IMR-90 (cell line): ENCODE results near the gene ADAM12. TPM values are rescaled to one million over a fixed set of nuclear protein-coding genes. Genes with fewer than 3 reads are reported as not detected.
A peak's percentile ranks its signal among the peaks of the same experiment; 100 is the strongest.
"Not testable (repeated sequence)": the region's sequence is repeated elsewhere in the genome, so short reads cannot be mapped to it uniquely, and the experiment has no call there.

ENCODE experiments used
- ATAC-seq: fragments of 200-7000 bp; cut with Tn5 transposase; 2 replicates; pipeline ENCODE4 v1.9.1; 2020; ENCODE audit warnings: low read depth, mild to moderate bottlenecking, moderate library complexity
- BruUV-seq: library from RNA; stranded (reverse); fragments of 400-500 nt; replicated peaks from 2 replicates; lab custom pipeline; 2021; lab: Mats Ljungman, UMichigan
- CTCF ChIA-PET: fragments of 300-600 bp; formaldehyde crosslinking; extraction: SDS; loops from one replicate; lab custom pipeline; 2021; ENCODE audit warnings: antibody characterized with exemption; lab: Yijun Ruan, JAX
- POLR2A ChIA-PET: fragments of 300-600 bp; sonication (Branson Sonifier 250); formaldehyde crosslinking; loops from one replicate; lab custom pipeline; 2022; ENCODE audit warnings: antibody characterized with exemption; ENCODE audit not compliant: unreplicated experiment; lab: Charles Lee
- DNase-seq: peaks from one replicate; pipeline ENCODE4 v3.0.0; 2013
- H2AFZ ChIP-seq: replicated peaks from 2 replicates; pipeline ENCODE3; 2013; ENCODE audit warnings: low read length, mild to moderate bottlenecking; ENCODE audit not compliant: poor library complexity
- H2AK5ac ChIP-seq: 2 replicates; pipeline ENCODE4 v1.6.1; 2013; ENCODE audit warnings: low read depth, low read length, inconsistent platforms
- H2AK9ac ChIP-seq: replicated peaks from 2 replicates; pipeline ENCODE3; 2013; ENCODE audit warnings: mild to moderate bottlenecking, low read depth, low read length, moderate library complexity; ENCODE audit not compliant: poor library complexity
- H2BK120ac ChIP-seq: 2 replicates; pipeline ENCODE4 v1.6.1; 2013; ENCODE audit warnings: low read depth, low read length, inconsistent platforms
- H2BK15ac ChIP-seq: 3 replicates; pipeline ENCODE4 v1.6.1; 2013; ENCODE audit warnings: low read depth, low read length, inconsistent platforms
- H2BK20ac ChIP-seq: 2 replicates; pipeline ENCODE4 v1.6.1; 2013; ENCODE audit warnings: low read depth, mild to moderate bottlenecking, inconsistent platforms, low read length, moderate library complexity
- H2BK5ac ChIP-seq: 2 replicates; pipeline ENCODE4 v1.6.1; 2013; ENCODE audit warnings: mild to moderate bottlenecking, low read depth, low read length, inconsistent platforms; ENCODE audit not compliant: poor library complexity, severe bottlenecking
- H3K14ac ChIP-seq: replicated peaks from 2 replicates; pipeline ENCODE4 v1.6.1; 2013; ENCODE audit warnings: low read depth, low read length, inconsistent platforms
- H3K18ac ChIP-seq: 2 replicates; pipeline ENCODE4 v1.6.1; 2013; ENCODE audit warnings: low read depth, low read length, control low read depth
- H3K23ac ChIP-seq: 2 replicates; pipeline ENCODE4 v1.6.1; 2013; ENCODE audit warnings: low read depth, low read length, inconsistent platforms
- H3K27ac ChIP-seq: 2 replicates; pipeline ENCODE4 v1.5.1; 2013; ENCODE audit warnings: mild to moderate bottlenecking, control low read depth, low read length; ENCODE audit not compliant: insufficient read depth
- H3K27me3 ChIP-seq: 2 replicates; pipeline ENCODE4 v1.6.1; 2013; ENCODE audit warnings: low read length; ENCODE audit not compliant: control insufficient read depth, insufficient read depth
- H3K36me3 ChIP-seq: 2 replicates; pipeline ENCODE4 v1.6.1; 2013; ENCODE audit warnings: low read length, mixed read lengths; ENCODE audit not compliant: control insufficient read depth, insufficient read depth
- H3K4ac ChIP-seq: 2 replicates; pipeline ENCODE4 v1.6.1; 2013; ENCODE audit warnings: low read depth, low read length, inconsistent platforms
- H3K4me1 ChIP-seq: 2 replicates; pipeline ENCODE4 v1.6.1; 2013; ENCODE audit warnings: low read length, mixed read lengths; ENCODE audit not compliant: control insufficient read depth, insufficient read depth
- H3K4me2 ChIP-seq: 2 replicates; pipeline ENCODE4 v1.6.1; 2013; ENCODE audit warnings: low read depth, mild to moderate bottlenecking, control low read depth, low read length, moderate library complexity
- H3K4me3 ChIP-seq: 2 replicates; pipeline ENCODE4 v1.5.1; 2013; ENCODE audit warnings: low read depth, mild to moderate bottlenecking, control low read depth, low read length, moderate library complexity; ENCODE audit not compliant: insufficient read depth
- H3K56ac ChIP-seq: 2 replicates; pipeline ENCODE4 v1.6.1; 2013; ENCODE audit warnings: low read length, inconsistent platforms; ENCODE audit not compliant: insufficient read depth; ENCODE audit errors: extremely low read depth
- H3K79me1 ChIP-seq, 2 experiments: 2 replicates each; pipeline ENCODE4 v1.6.1; 2013; ENCODE audit warnings: low read length in 2 of 2, inconsistent platforms in 1 of 2, low read depth in 1 of 2
- H3K9ac ChIP-seq: 2 replicates; pipeline ENCODE4 v1.6.1; 2013; ENCODE audit warnings: low read depth, low read length, control low read depth
- H3K9me1 ChIP-seq: 2 replicates; pipeline ENCODE4 v1.6.1; 2013; ENCODE audit warnings: low read length, inconsistent platforms; ENCODE audit not compliant: insufficient read depth
- H3K9me3 ChIP-seq: 2 replicates; pipeline ENCODE4 v1.6.1; 2013; ENCODE audit warnings: low read length; ENCODE audit not compliant: control insufficient read depth, insufficient read depth
- H4K20me1 ChIP-seq: 2 replicates; pipeline ENCODE4 v1.6.1; 2013; ENCODE audit warnings: low read length, inconsistent platforms; ENCODE audit not compliant: insufficient read depth
- H4K5ac ChIP-seq: 2 replicates; pipeline ENCODE4 v1.6.1; 2013; ENCODE audit warnings: mild to moderate bottlenecking, low read depth, low read length, control low read depth
- H4K8ac ChIP-seq, 2 experiments: 2 replicates each; pipeline ENCODE4 v1.6.1; 2013; ENCODE audit warnings: low read depth in 2 of 2, low read length in 2 of 2, control low read depth in 1 of 2, inconsistent platforms in 1 of 2
- H4K91ac ChIP-seq: 2 replicates; pipeline ENCODE4 v1.6.1; 2013; ENCODE audit warnings: low read depth, low read length, inconsistent platforms; ENCODE audit not compliant: insufficient read depth
- BHLHE40 ChIP-seq: fragments of 150-350 bp; IDR thresholded peaks from 2 replicates; pipeline ENCODE4 v1.6.1; 2016; ENCODE audit warnings: mild to moderate bottlenecking, low read depth, low read length
- MAZ ChIP-seq: IDR thresholded peaks from 2 replicates; pipeline ENCODE4 v1.6.1; 2012; ENCODE audit warnings: low read depth, mild to moderate bottlenecking, low read length, improper control_type of control experiment, moderate library complexity, borderline replicate concordance
- WGBS, 2 experiments: methylation state at CpG; one replicate each; pipeline versions ENCODE4 v1.1.5 to v1.1.7; 2013; ENCODE audit warnings: missing lambda C conversion rate in 2 of 2; ENCODE audit not compliant: insufficient read length in 1 of 2; ENCODE audit errors: extremely low coverage in 2 of 2; 5-methylcytosine and 5-hydroxymethylcytosine counted together
- dilution Hi-C: fragments of 300-500 bp; cut with HindIII; formaldehyde crosslinking; loops from one replicate; pipeline ENCODE4 v1.14.3; 2018; ENCODE audit warnings: low sequenced_read_pairs; ENCODE audit not compliant: unreplicated experiment
- in situ Hi-C: fragments of 300-500 bp; cut with MboI; formaldehyde crosslinking; loops from 3 replicates; pipeline ENCODE4 v1.14.3; 2019; ENCODE audit warnings: low sequenced_read_pairs, inconsistent platforms, mixed read lengths
- intact Hi-C: fragments of 100-400 bp; cut with micrococcal nuclease; formaldehyde crosslinking; loops from 2 replicates; pipeline ENCODE4 v1.10.0; 2022
- polyA plus RNA-seq, 3 experiments: library from polyadenylated mRNA; depleted of rRNA; stranded (reverse); fragments of >200 nt; gene quantifications; 2 replicates each; pipeline ENCODE4 v1.2.3, GENCODE V29; 2012; ENCODE audit warnings: low replicate concordance in 1 of 3
- total RNA-seq: library from RNA; depleted of rRNA; stranded (reverse); fragments of >200 nt; gene quantifications from 2 replicates; pipeline ENCODE4 v1.2.3, GENCODE V29; 2012

The ADAM12 gene
- total and polyA plus RNA-seq, 2 of the 4 experiments (the other 2 are of a cell fraction), result 9.6 to 10.2 TPM

GRCh38 chr10:126247446-126247975 is 140.8 kb downstream of the ADAM12 start (continued):
- TF ChIP-seq MAZ (0 out of 2 replicates have a peak, but pooled peaks have one; percentile 31), BHLHE40 (peak; percentile 65)

DNA sequence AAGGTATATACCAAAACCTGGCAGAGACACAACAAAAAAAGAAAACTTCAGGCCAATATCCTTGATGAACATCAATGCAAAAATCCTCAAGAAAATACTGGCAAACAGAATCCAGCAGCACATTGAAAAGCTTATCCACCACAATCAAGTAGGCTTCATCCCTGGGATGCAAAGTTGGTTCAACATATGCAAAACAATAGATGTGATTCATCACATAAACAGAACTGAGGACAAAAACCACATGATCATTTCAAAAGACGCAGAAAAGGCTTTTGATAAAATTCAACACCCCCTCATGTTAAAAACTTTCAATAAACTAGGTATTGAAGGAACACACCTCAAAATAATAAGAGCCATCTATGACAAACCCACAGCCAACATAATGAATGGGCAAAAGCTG is 141.9 kb downstream of the ADAM12 start:
- in situ Hi-C loops, H4K91ac ChIP-seq, H2AFZ ChIP-seq, H3K9ac ChIP-seq, H2BK5ac ChIP-seq, H3K79me1 ChIP-seq, H2BK120ac ChIP-seq, H3K27ac ChIP-seq, H2AK5ac ChIP-seq, H2BK15ac ChIP-seq, ATAC-seq, H3K9me3 ChIP-seq, H3K4me3 ChIP-seq, H4K20me1 ChIP-seq, H4K8ac ChIP-seq, H2BK20ac ChIP-seq, H3K18ac ChIP-seq, BruUV-seq, H3K27me3 ChIP-seq, H3K36me3 ChIP-seq, H3K23ac ChIP-seq, H2AK9ac ChIP-seq, H3K4me2 ChIP-seq, H3K4ac ChIP-seq, POLR2A ChIA-PET, CTCF ChIA-PET, dilution Hi-C loops, H3K56ac ChIP-seq, H4K5ac ChIP-seq, H3K14ac ChIP-seq: not testable (repeated sequence)
- peak; percentile 53 for DNase-seq
- intact Hi-C loops, result loop anchor here (5.0 to 10.0 kb wide), 2 partner anchors 112 to 264 kb away; no protein-coding TSS in a partner anchor
- Histone ChIP-seq H3K9me1 (peaks cover 23% of the 10 kb centered on the region), H3K4me1 (peaks cover 20% of the 10 kb centered on the region)
- WGBS, 2 experiments, result no CpG with 5 or more reads among the region's 1 CpG
